Measurements from ENCODE around the gene SPCS2.

- TF ChIP-seq CTCF (IDR thresholded peaks at IDR 0.05) (no peak), POLR2A (IDR thresholded peaks at IDR 0.05) (no peak)
Measured at GRCh38 chr11:75025561-75025960, 76.5 kb downstream of the SPCS2 start.

All from testis (tissue), 2 donors.